GM12878 (cell line): ENCODE data around the gene COL4A2. TPM values are rescaled to one million over a fixed set of nuclear protein-coding genes. Genes with fewer than 3 reads are reported as not detected.
A peak's percentile ranks its signal among the peaks of the same experiment; 100 is the strongest.

Source experiments
- BCL11A ChIP-seq: IDR thresholded peaks from 2 replicates; pipeline ENCODE4 v1.6.1; 2011; ENCODE audit warnings: low read depth, low read length
- BHLHE40 ChIP-seq, 2 experiments: fragments of 450-650 bp in 1 of 2; IDR thresholded peaks; 2 replicates each; pipeline ENCODE4 v1.6.1; 2011 to 2017; ENCODE audit warnings: low read depth in 2 of 2, borderline replicate concordance in 1 of 2, improper control_type of control experiment in 1 of 2, low read length in 1 of 2, mild to moderate bottlenecking in 1 of 2
- EED ChIP-seq: sonication (generic); IDR thresholded peaks from 2 replicates; pipeline ENCODE4 v1.6.1; 2016; ENCODE audit warnings: antibody characterized with exemption, low read depth
- FOXK2 ChIP-seq: fragments of 450-650 bp; IDR thresholded peaks from 2 replicates; pipeline ENCODE4 v1.6.1; 2017; ENCODE audit warnings: mild to moderate bottlenecking, moderate library complexity
- RFX5 ChIP-seq: IDR thresholded peaks from 2 replicates; pipeline ENCODE4 v1.6.1; 2011; ENCODE audit warnings: low read depth, low read length, improper control_type of control experiment
- SIN3A ChIP-seq: IDR thresholded peaks from 2 replicates; pipeline ENCODE4 v1.6.1; 2012; ENCODE audit warnings: low read depth, low read length, improper control_type of control experiment
- TAF1 ChIP-seq: IDR thresholded peaks from 2 replicates; pipeline ENCODE4 v1.6.1; 2011; ENCODE audit warnings: mild to moderate bottlenecking, low read depth, low read length, borderline replicate concordance
- WRNIP1 ChIP-seq: IDR thresholded peaks from 2 replicates; pipeline ENCODE4 v1.6.1; 2011; ENCODE audit warnings: low read depth, low read length, improper control_type of control experiment, borderline replicate concordance
- ZBTB11 ChIP-seq: fragments of 450-650 bp; formaldehyde crosslinking; IDR thresholded peaks from 2 replicates; pipeline ENCODE4 v1.5.0; 2022; ENCODE audit warnings: mild to moderate bottlenecking, missing genetic modification characterization
- ZNF207 ChIP-seq: fragments of 450-650 bp; IDR thresholded peaks from 2 replicates; pipeline ENCODE4 v1.6.1; 2014; ENCODE audit warnings: antibody characterized with exemption, mild to moderate bottlenecking, borderline replicate concordance
- ZNF622 ChIP-seq: fragments of 450-650 bp; IDR thresholded peaks from 2 replicates; pipeline ENCODE4 v1.6.1; 2017; ENCODE audit warnings: mild to moderate bottlenecking, inconsistent platforms
- polyA plus RNA-seq, 11 experiments: library from polyadenylated mRNA; depleted of rRNA in 4 of 11; unstranded in 6 of 11; stranded (reverse) in 5 of 11; fragments of >200 nt; fragmentation: Nextera tagmentation in 4 of 11; fragmentation: Illumina TruSeq in 1 of 11; extraction: Ambion mirVana in 4 of 11; extraction: Trizol in 1 of 11; gene quantifications; 1 replicate in 1 of 11; 2 replicates in 10 of 11; pipeline versions ENCODE4 v1.2.1 to v1.2.3, GENCODE V29; 2011 to 2016; ENCODE audit warnings: inconsistent platforms in 2 of 11, missing spikeins in 2 of 11, low read depth in 1 of 11
- total RNA-seq, 4 experiments: library from RNA; depleted of rRNA in 3 of 4; stranded (reverse); fragments of >200 nt in 3 of 4; fragmentation: Illumina TruSeq in 1 of 4; extraction: Trizol in 1 of 4; gene quantifications; 2 replicates each; pipeline versions ENCODE4 v1.2.1 to v1.2.3, GENCODE V29; 2013 to 2021
- TF ChIP-seq, protein P1 (sequence below): IDR thresholded peaks from 2 replicates; pipeline ENCODE4 v1.6.1; 2012; ENCODE audit warnings: low read length, inconsistent platforms
- TF ChIP-seq, protein P2 (sequence below): IDR thresholded peaks from 2 replicates; pipeline ENCODE4 v1.6.1; 2012; ENCODE audit warnings: low read depth, low read length, improper control_type of control experiment
- TF ChIP-seq, protein P3 (sequence below): fragments of 450-650 bp; IDR thresholded peaks from 2 replicates; pipeline ENCODE4 v1.6.1; 2017; ENCODE audit warnings: borderline replicate concordance
- TF ChIP-seq, protein P4 (sequence below): fragments of 450-650 bp; conservative IDR thresholded peaks from 2 replicates; pipeline ENCODE4 v1.6.1; 2017; ENCODE audit warnings: mild to moderate bottlenecking, moderate library complexity
- TF ChIP-seq, protein P5 (sequence below): IDR thresholded peaks from 2 replicates; pipeline ENCODE4 v1.6.1; 2011; ENCODE audit warnings: borderline replicate concordance, low read depth, mild to moderate bottlenecking, moderate library complexity, mixed read lengths, low read length; ENCODE audit not compliant: insufficient read depth; ENCODE audit errors: extremely low read length
- TF ChIP-seq, protein P6 (sequence below): IDR thresholded peaks from 2 replicates; pipeline ENCODE4 v1.6.1; 2011; ENCODE audit warnings: borderline replicate concordance, low read depth, mild to moderate bottlenecking, moderate library complexity, low read length; ENCODE audit not compliant: insufficient read depth, poor library complexity, severe bottlenecking

Gene COL4A2
- total and polyA plus RNA-seq, 10 of the 15 experiments (the other 5 are each of a cell fraction or from before 2014, with no cell fraction given): 0.16 to 1.6 (median 0.62) TPM; not detected in 3

DNA sequence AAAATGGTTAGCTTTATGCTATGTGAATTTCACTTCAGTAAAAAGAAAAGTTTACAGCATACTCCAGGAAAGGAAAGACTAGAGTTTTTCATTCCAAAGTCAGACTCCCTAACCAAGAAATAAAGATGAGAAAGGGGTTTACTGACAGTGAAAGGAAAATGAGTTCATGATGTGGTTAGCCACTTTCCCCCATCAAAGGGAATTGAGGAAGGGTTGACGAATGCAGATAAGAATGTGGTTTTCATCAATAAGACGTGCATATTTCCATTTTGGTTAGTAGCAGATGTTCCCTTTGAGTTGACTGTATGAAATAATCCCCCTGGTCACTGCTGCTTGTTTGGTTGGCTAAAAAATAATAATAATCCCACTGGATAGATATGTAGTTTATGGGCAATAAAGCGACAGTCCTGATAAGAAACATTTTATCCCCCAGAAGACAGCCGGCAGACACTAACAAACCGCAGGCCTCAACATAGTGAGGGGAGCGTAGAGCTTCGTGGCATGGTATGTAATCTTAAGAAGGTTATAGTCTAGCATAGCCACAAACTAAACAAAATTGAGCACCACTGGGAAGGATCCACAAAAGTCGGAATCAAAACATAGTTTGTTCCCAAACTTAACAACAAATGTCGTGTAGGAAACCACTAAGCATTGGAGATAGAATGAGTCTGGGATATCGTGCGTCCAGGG is 114.8 kb downstream of the COL4A2 start (continued):
- TF ChIP-seq, protein P1, sequence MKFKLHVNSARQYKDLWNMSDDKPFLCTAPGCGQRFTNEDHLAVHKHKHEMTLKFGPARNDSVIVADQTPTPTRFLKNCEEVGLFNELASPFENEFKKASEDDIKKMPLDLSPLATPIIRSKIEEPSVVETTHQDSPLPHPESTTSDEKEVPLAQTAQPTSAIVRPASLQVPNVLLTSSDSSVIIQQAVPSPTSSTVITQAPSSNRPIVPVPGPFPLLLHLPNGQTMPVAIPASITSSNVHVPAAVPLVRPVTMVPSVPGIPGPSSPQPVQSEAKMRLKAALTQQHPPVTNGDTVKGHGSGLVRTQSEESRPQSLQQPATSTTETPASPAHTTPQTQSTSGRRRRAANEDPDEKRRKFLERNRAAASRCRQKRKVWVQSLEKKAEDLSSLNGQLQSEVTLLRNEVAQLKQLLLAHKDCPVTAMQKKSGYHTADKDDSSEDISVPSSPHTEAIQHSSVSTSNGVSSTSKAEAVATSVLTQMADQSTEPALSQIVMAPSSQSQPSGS: peak; percentile 31; the same call in 1 of the 2 replicates
- TF ChIP-seq, protein P2, sequence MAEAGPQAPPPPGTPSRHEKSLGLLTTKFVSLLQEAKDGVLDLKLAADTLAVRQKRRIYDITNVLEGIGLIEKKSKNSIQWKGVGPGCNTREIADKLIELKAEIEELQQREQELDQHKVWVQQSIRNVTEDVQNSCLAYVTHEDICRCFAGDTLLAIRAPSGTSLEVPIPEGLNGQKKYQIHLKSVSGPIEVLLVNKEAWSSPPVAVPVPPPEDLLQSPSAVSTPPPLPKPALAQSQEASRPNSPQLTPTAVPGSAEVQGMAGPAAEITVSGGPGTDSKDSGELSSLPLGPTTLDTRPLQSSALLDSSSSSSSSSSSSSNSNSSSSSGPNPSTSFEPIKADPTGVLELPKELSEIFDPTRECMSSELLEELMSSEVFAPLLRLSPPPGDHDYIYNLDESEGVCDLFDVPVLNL: no peak
- TF ChIP-seq FOXK2 (no peak), BCL11A (peak; percentile 73; the same call in 1 of the 2 replicates), ZBTB11 (no peak), WRNIP1 (no peak), TAF1 (no peak), RFX5 (no peak), ZNF622 (no peak), SIN3A (no peak), ZNF207 (no peak), BHLHE40 (IDR thresholded peaks at IDR 0.05; ENCODE audit: borderline replicate concordance in 1 of 2, low read depth in 2 of 2, low read length in 1 of 2) (peak in 1 of 2 experiments; percentile 29; a peak in 1 of 4 replicates), EED (peak; percentile 62)
- TF ChIP-seq, protein P3, sequence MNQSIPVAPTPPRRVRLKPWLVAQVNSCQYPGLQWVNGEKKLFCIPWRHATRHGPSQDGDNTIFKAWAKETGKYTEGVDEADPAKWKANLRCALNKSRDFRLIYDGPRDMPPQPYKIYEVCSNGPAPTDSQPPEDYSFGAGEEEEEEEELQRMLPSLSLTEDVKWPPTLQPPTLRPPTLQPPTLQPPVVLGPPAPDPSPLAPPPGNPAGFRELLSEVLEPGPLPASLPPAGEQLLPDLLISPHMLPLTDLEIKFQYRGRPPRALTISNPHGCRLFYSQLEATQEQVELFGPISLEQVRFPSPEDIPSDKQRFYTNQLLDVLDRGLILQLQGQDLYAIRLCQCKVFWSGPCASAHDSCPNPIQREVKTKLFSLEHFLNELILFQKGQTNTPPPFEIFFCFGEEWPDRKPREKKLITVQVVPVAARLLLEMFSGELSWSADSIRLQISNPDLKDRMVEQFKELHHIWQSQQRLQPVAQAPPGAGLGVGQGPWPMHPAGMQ: no peak
- TF ChIP-seq, protein P4, sequence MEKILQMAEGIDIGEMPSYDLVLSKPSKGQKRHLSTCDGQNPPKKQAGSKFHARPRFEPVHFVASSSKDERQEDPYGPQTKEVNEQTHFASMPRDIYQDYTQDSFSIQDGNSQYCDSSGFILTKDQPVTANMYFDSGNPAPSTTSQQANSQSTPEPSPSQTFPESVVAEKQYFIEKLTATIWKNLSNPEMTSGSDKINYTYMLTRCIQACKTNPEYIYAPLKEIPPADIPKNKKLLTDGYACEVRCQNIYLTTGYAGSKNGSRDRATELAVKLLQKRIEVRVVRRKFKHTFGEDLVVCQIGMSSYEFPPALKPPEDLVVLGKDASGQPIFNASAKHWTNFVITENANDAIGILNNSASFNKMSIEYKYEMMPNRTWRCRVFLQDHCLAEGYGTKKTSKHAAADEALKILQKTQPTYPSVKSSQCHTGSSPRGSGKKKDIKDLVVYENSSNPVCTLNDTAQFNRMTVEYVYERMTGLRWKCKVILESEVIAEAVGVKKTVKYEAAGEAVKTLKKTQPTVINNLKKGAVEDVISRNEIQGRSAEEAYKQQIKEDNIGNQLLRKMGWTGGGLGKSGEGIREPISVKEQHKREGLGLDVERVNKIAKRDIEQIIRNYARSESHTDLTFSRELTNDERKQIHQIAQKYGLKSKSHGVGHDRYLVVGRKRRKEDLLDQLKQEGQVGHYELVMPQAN: no peak
- TF ChIP-seq, protein P5, sequence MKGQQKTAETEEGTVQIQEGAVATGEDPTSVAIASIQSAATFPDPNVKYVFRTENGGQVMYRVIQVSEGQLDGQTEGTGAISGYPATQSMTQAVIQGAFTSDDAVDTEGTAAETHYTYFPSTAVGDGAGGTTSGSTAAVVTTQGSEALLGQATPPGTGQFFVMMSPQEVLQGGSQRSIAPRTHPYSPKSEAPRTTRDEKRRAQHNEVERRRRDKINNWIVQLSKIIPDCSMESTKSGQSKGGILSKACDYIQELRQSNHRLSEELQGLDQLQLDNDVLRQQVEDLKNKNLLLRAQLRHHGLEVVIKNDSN: no peak
- TF ChIP-seq, protein P6, sequence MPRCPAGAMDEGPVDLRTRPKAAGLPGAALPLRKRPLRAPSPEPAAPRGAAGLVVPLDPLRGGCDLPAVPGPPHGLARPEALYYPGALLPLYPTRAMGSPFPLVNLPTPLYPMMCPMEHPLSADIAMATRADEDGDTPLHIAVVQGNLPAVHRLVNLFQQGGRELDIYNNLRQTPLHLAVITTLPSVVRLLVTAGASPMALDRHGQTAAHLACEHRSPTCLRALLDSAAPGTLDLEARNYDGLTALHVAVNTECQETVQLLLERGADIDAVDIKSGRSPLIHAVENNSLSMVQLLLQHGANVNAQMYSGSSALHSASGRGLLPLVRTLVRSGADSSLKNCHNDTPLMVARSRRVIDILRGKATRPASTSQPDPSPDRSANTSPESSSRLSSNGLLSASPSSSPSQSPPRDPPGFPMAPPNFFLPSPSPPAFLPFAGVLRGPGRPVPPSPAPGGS: no peak
